Urothelium cell line (cell line): ENCODE measurements around the gene AGAP1.

Experiments
- DNase-seq: peaks from one replicate; pipeline ENCODE4 v3.0.0; 2011; ENCODE audit warnings: low spot score, mixed read lengths
- FAIRE-seq: peaks from 2 replicates; lab custom pipeline; 2011; peaks lifted over from hg19 to GRCh38; lab: Jason Lieb, UNC

Gene AGAP1

GRCh38 chr2:235774153-235774870, 280.5 kb downstream of the AGAP1 start:
- no peak for DNase-seq

GRCh38 chr2:235776531-235776930, 282.7 kb downstream of the AGAP1 start:
- FAIRE-seq = no peak

More at GRCh38 chr2:235774153-235774870, 280.5 kb downstream of the AGAP1 start:
- FAIRE-seq = no peak

GRCh38 chr2:235779444-235779896, 285.6 kb downstream of the AGAP1 start:
- no peak for FAIRE-seq
- peak; percentile 82 for DNase-seq

More at GRCh38 chr2:235776531-235776930, 282.7 kb downstream of the AGAP1 start:
- DNase-seq = no peak

GRCh38 chr2:235780401-235780800, 286.6 kb downstream of the AGAP1 start:
- FAIRE-seq (no peak), DNase-seq (no peak)

- DNase-seq (no peak), FAIRE-seq (no peak)
Measured at GRCh38 chr2:235781775-235782174, 287.9 kb downstream of the AGAP1 start.

- no peak for FAIRE-seq
- DNase-seq = no peak
Measured at GRCh38 chr2:235784788-235785187, 290.9 kb downstream of the AGAP1 start.

GRCh38 chr2:235789552-235789951, 295.7 kb downstream of the AGAP1 start:
- FAIRE-seq = no peak

GRCh38 chr2:235793163-235793752, 299.4 kb downstream of the AGAP1 start:
- FAIRE-seq (no peak), DNase-seq (no peak)

More at GRCh38 chr2:235789552-235789951, 295.7 kb downstream of the AGAP1 start:
- no peak for DNase-seq

GRCh38 chr2:235799281-235799680, 305.4 kb downstream of the AGAP1 start:
- no peak for FAIRE-seq

GRCh38 chr2:235802542-235802941, 308.7 kb downstream of the AGAP1 start:
- DNase-seq = no peak
- FAIRE-seq = peak; percentile 100

More at GRCh38 chr2:235799281-235799680, 305.4 kb downstream of the AGAP1 start:
- no peak for DNase-seq

GRCh38 chr2:235803028-235803427, 309.2 kb downstream of the AGAP1 start:
- DNase-seq (no peak), FAIRE-seq (no peak)

- no peak for DNase-seq
- no peak for FAIRE-seq
Measured at GRCh38 chr2:235804676-235805075, 310.8 kb downstream of the AGAP1 start.

GRCh38 chr2:235806986-235807750, 313.3 kb downstream of the AGAP1 start:
- DNase-seq = no peak
- FAIRE-seq = no peak

GRCh38 chr2:235808366-235808765, 314.5 kb downstream of the AGAP1 start:
- DNase-seq (no peak), FAIRE-seq (no peak)

GRCh38 chr2:235810252-235810651, 316.4 kb downstream of the AGAP1 start:
- DNase-seq (no peak), FAIRE-seq (no peak)

GRCh38 chr2:235810846-235811245, 317.0 kb downstream of the AGAP1 start:
- no peak for FAIRE-seq
- no peak for DNase-seq

- DNase-seq = no peak
- FAIRE-seq = no peak
Measured at GRCh38 chr2:235811446-235812184, 317.8 kb downstream of the AGAP1 start.

GRCh38 chr2:235812185-235812665, 318.4 kb downstream of the AGAP1 start:
- no peak for DNase-seq
- FAIRE-seq = no peak

GRCh38 chr2:235813398-235813797, 319.6 kb downstream of the AGAP1 start:
- FAIRE-seq (no peak), DNase-seq (no peak)

GRCh38 chr2:235820571-235820970, 326.7 kb downstream of the AGAP1 start:
- FAIRE-seq = no peak
- no peak for DNase-seq

- FAIRE-seq (no peak), DNase-seq (no peak)
Measured at GRCh38 chr2:235824331-235824730, 330.5 kb downstream of the AGAP1 start.
